ENCODE data around the gene CIBAR2.

CIBAR2 gene

GRCh38 chr16:85149776-85150175 lies 37.5 kb upstream of the CIBAR2 start:
- Mint-ChIP-seq H3K36me3 (ENCODE audit: low read depth) (no peaks in the 10 kb centered on the region), H3K4me3 (no peak overlapping the region), H3K27me3 (peaks cover 22% of the 10 kb centered on the region), H3K9me3 (no peaks in the 10 kb centered on the region), H3K4me1 (ENCODE audit: low read depth) (no peaks in the 10 kb centered on the region), H3K27ac (no peak overlapping the region)
- intact Hi-C loops (cut with micrococcal nuclease), result no loop called here

- intact Hi-C loops (cut with micrococcal nuclease), result no loop called here
- Mint-ChIP-seq H3K4me3 (no peak overlapping the region), H3K36me3 (ENCODE audit: low read depth) (no peaks in the 10 kb centered on the region), H3K27ac (no peak overlapping the region), H3K9me3 (no peaks in the 10 kb centered on the region), H3K27me3 (peaks cover 24% of the 10 kb centered on the region), H3K4me1 (ENCODE audit: low read depth) (no peaks in the 10 kb centered on the region)
Measured at GRCh38 chr16:85148931-85149330, 36.7 kb upstream of the CIBAR2 start.

- no peak overlapping the region for H3K4me3 Mint-ChIP-seq
- H3K27ac Mint-ChIP-seq, result no peak overlapping the region
- no peaks in the 10 kb centered on the region for H3K4me1 Mint-ChIP-seq (ENCODE audit: low read depth)
- no peaks in the 10 kb centered on the region for H3K9me3 Mint-ChIP-seq
- H3K36me3 Mint-ChIP-seq (ENCODE audit: low read depth), result no peaks in the 10 kb centered on the region
- H3K27me3 Mint-ChIP-seq, result peaks cover 37% of the 10 kb centered on the region
- intact Hi-C loops (cut with micrococcal nuclease), result no loop called here
Measured at GRCh38 chr16:85146922-85147651, 34.8 kb upstream of the CIBAR2 start.

DNA sequence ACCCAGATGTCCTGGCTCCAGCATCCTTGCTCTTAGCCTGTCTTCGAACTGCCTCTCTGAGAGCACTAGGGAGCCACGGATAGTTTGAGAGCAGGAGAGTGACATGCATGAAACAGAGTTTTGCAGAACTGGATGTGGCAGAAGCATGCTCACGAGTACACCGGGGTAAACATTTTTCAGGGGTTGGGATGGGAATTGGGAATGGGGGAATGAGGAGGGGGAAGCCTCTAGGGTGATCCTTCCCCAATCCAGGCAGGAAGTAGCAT lies 34.2 kb upstream of the CIBAR2 start:
- Mint-ChIP-seq H3K27me3 (peaks cover 37% of the 10 kb centered on the region), H3K9me3 (no peaks in the 10 kb centered on the region), H3K4me3 (no peak overlapping the region), H3K4me1 (ENCODE audit: low read depth) (no peaks in the 10 kb centered on the region), H3K36me3 (ENCODE audit: low read depth) (no peaks in the 10 kb centered on the region), H3K27ac (no peak overlapping the region)
- intact Hi-C loops (cut with micrococcal nuclease), result no loop called here

GRCh38 chr16:85145734-85146531 lies 33.7 kb upstream of the CIBAR2 start:
- intact Hi-C loops (cut with micrococcal nuclease), result no loop called here
- no peak overlapping the region for H3K4me3 Mint-ChIP-seq
- no peaks in the 10 kb centered on the region for H3K9me3 Mint-ChIP-seq
- peaks cover 34% of the 10 kb centered on the region for H3K27me3 Mint-ChIP-seq
- H3K27ac Mint-ChIP-seq, result no peak overlapping the region
- H3K36me3 Mint-ChIP-seq (ENCODE audit: low read depth), result no peaks in the 10 kb centered on the region
- H3K4me1 Mint-ChIP-seq (ENCODE audit: low read depth), result no peaks in the 10 kb centered on the region

DNA sequence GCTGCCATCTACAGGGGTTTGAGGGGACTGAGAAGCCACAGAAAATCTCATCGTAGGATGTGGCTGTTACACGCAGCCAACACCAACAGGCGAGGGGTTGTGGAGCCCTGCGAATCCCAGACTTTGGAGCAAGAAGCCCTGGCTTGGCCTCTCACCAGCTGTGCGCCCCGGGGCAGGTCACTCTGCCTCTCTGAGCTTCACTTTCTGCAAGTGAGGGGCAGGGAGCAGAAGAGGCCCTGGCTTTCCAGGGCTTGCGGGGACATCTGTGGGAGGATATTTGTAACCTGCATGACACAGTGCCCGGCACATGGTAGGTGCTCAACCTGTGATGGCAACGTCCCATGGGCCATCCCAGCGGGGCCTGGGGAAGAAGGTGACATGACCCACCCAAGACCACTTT lies 32.9 kb upstream of the CIBAR2 start:
- Mint-ChIP-seq H3K4me3 (no peak overlapping the region), H3K27ac (no peak overlapping the region), H3K27me3 (peaks cover 29% of the 10 kb centered on the region), H3K4me1 (ENCODE audit: low read depth) (peaks cover 2% of the 10 kb centered on the region), H3K36me3 (ENCODE audit: low read depth) (no peaks in the 10 kb centered on the region), H3K9me3 (no peaks in the 10 kb centered on the region)
- intact Hi-C loops (cut with micrococcal nuclease), result no loop called here

GRCh38 chr16:85144026-85144915 lies 32.0 kb upstream of the CIBAR2 start:
- Mint-ChIP-seq H3K36me3 (ENCODE audit: low read depth) (no peaks in the 10 kb centered on the region), H3K4me3 (no peak overlapping the region), H3K4me1 (ENCODE audit: low read depth) (peaks cover 11% of the 10 kb centered on the region), H3K9me3 (no peaks in the 10 kb centered on the region), H3K27me3 (peaks cover 29% of the 10 kb centered on the region), H3K27ac (no peak overlapping the region)
- intact Hi-C loops (cut with micrococcal nuclease), result no loop called here

- no peaks in the 10 kb centered on the region for H3K9me3 Mint-ChIP-seq
- H3K4me3 Mint-ChIP-seq, result no peak overlapping the region
- intact Hi-C loops (cut with micrococcal nuclease), result no loop called here
- no peak overlapping the region for H3K27ac Mint-ChIP-seq
- no peaks in the 10 kb centered on the region for H3K36me3 Mint-ChIP-seq (ENCODE audit: low read depth)
- peaks cover 37% of the 10 kb centered on the region for H3K27me3 Mint-ChIP-seq
- H3K4me1 Mint-ChIP-seq (ENCODE audit: low read depth), result peaks cover 26% of the 10 kb centered on the region
Measured at GRCh38 chr16:85142771-85143211, 30.5 kb upstream of the CIBAR2 start.

- H3K4me3 Mint-ChIP-seq, result no peak overlapping the region
- intact Hi-C loops (cut with micrococcal nuclease), result no loop called here
- peaks cover 33% of the 10 kb centered on the region for H3K4me1 Mint-ChIP-seq (ENCODE audit: low read depth)
- H3K36me3 Mint-ChIP-seq (ENCODE audit: low read depth), result no peaks in the 10 kb centered on the region
- H3K9me3 Mint-ChIP-seq, result no peaks in the 10 kb centered on the region
- peaks cover 37% of the 10 kb centered on the region for H3K27me3 Mint-ChIP-seq
- no peak overlapping the region for H3K27ac Mint-ChIP-seq
Measured at GRCh38 chr16:85142129-85142513, 29.8 kb upstream of the CIBAR2 start.

GRCh38 chr16:85141491-85142128 lies 29.3 kb upstream of the CIBAR2 start:
- Mint-ChIP-seq H3K36me3 (ENCODE audit: low read depth) (peaks cover 3% of the 10 kb centered on the region), H3K27me3 (peaks cover 36% of the 10 kb centered on the region), H3K4me3 (no peak overlapping the region), H3K4me1 (ENCODE audit: low read depth) (peaks cover 38% of the 10 kb centered on the region), H3K9me3 (no peaks in the 10 kb centered on the region), H3K27ac (no peak overlapping the region)
- intact Hi-C loops (cut with micrococcal nuclease), result no loop called here

DNA sequence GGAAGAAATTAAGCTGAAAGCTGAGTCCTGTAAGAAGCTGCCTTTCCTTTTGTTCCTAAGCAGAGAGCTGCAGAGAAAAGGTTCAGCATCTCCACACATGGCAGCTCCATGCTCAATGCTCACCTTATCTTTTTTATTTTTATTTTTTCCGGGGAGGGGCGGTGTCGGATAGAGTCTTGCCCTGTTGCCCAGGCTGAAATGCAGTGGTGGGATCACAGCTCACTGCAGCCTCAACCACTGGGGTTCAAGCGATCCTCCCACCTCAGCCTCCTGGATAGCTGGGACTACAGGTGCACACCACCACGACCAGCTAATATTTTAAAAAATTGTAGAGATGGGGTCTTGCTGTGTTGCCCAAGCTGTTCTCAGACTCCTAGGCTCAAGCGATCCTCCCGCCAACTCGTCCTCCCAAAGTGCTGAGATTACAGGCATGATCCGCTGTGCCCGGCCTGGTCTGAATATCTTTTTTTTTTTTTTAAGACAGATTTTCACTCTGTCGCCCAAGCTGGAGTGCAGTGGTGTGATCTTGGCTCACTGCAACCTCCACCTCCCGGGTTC lies 28.3 kb upstream of the CIBAR2 start:
- H3K36me3 Mint-ChIP-seq (ENCODE audit: low read depth), result peaks cover 6% of the 10 kb centered on the region

GRCh38 chr16:85139881-85140339 lies 27.6 kb upstream of the CIBAR2 start:
- H3K4me1 Mint-ChIP-seq (ENCODE audit: low read depth), result peaks cover 55% of the 10 kb centered on the region
- no peaks in the 10 kb centered on the region for H3K9me3 Mint-ChIP-seq
- H3K27me3 Mint-ChIP-seq, result peaks cover 30% of the 10 kb centered on the region
- H3K4me3 Mint-ChIP-seq, result no peak overlapping the region
- H3K36me3 Mint-ChIP-seq (ENCODE audit: low read depth), result peaks cover 6% of the 10 kb centered on the region
- intact Hi-C loops (cut with micrococcal nuclease), result no loop called here
- no peak overlapping the region for H3K27ac Mint-ChIP-seq

More for the DNA sequence above, 28.3 kb upstream of the CIBAR2 start:
- Mint-ChIP-seq H3K27ac (no peak overlapping the region), H3K4me3 (no peak overlapping the region), H3K4me1 (ENCODE audit: low read depth) (peaks cover 48% of the 10 kb centered on the region), H3K27me3 (peaks cover 33% of the 10 kb centered on the region), H3K9me3 (no peaks in the 10 kb centered on the region)
- intact Hi-C loops (cut with micrococcal nuclease), result no loop called here

DNA sequence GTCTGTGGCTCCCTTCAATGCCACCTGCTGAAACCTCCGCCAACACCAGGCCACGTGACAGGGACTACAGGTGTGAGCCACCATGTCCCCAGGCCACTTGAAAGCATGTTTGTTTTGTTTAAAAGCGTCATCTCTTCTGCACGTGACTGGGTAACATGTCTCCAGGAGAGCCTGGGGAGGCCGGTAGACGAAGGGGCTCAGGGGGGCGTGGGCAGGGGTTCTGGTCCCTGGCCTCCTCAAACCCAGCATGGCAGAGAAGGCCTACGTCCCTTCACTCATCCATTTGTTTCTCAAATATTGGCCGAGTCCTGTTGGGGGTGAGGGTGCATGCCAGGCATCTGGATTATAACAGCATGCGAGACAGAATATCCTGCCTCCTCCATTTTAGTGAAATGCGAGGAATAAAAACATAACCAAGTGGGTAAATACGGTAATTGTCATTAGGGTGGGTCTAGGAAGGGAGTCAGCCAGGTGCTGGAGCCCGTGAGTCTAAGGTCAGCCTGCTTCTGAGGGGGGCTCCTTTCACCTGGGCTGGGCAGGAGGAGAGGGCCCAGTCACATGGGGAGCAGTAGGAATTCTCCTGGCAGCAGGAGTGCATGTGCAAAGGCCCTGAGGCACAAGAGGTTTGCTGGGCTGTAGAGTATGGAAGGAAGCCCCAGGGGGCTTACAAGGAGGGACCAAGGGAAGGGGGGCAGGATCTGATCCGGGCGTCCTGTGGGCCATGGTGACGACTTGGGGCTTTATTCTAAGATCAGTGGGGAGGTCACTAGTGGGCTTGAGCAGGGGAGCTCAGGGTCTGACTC lies 26.8 kb upstream of the CIBAR2 start:
- peaks cover 6% of the 10 kb centered on the region for H3K36me3 Mint-ChIP-seq (ENCODE audit: low read depth)
- H3K4me1 Mint-ChIP-seq (ENCODE audit: low read depth), result peaks cover 63% of the 10 kb centered on the region
- intact Hi-C loops (cut with micrococcal nuclease), result no loop called here
- peaks cover 27% of the 10 kb centered on the region for H3K27me3 Mint-ChIP-seq
- H3K4me3 Mint-ChIP-seq, result no peak overlapping the region
- H3K27ac Mint-ChIP-seq, result peak overlapping the region; percentile 96
- no peaks in the 10 kb centered on the region for H3K9me3 Mint-ChIP-seq
